Hematopoietic multipotent progenitor cell treated with erythropoietin and hydrocortisone succinate and interleukin-3 and kit ligand, for 15 days (in vitro differentiated cells): ENCODE measurements around the gene DHRS7.
A peak's percentile ranks its signal among the peaks of the same experiment; 100 is the strongest.

Experiments
- DNase-seq: peaks from one replicate; pipeline ENCODE4 v3.0.0-alpha.2; 2015; ENCODE audit warnings: low spot score

DHRS7 gene

DNA sequence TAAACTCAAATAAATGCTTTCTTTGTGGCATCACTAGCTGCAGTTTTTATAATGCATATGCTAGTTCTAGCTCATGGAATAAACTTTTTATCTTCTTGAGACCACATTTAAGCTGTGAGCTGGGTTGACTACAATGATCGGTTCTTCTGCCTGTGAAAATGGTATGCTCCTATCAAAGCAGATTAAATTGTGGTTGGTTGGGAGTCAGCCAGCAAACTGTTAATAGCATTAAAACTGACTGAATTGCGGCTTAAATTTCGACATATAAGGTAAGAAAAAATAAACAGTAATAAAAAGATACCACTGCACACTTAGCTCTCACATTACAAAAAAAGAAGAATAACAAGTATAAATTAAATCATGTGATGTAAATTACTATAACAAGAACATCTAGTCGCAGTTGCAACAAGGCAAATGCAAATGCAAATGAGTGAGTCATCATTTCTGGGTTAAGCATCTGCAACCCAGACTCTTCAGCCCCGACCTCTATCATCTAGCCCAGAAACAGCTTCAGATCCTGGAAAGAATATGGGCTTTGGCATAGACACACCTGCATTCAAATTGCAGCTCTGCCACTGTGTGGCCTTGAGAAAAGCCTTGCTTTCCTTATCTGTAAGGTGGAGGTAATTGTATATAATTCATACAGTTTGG is 19.8 kb upstream of the DHRS7 start:
- no peak for DNase-seq

DNA sequence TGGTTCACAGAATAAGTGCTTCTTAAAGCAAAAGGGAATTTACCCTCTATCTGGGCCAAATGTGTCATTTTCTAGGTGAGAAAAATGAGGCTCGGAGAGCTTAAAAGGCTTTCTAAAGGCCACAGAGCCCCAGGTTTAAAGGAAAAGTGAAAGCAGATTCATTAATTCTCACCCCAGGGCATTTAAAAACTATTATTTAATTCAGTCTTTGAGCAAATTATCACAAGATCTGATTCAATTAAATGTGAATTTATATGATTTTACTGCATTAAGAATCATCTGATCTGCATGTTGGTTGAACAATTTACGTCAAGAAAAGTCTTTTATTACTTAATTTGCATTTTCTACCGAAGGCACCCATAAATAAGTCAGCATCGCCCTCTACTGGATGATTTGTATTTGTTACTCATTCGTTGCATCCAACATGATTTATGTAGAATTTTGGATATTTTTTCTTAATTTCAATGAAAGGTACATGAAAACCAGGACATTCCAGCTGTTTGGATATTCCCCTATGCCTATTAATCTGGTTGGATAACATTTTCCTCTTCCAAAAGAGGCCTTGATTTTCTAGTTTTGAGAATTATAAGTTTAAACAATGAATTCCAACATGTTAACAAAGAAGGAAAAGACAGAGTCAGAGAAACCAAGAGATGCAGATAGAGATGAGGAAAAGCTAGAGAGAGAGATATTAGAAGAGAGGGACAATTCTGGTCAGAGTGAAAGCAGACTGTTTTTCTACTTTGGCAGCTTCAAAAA is 19.1 kb upstream of the DHRS7 start:
- DNase-seq = peak; percentile 84

DNA sequence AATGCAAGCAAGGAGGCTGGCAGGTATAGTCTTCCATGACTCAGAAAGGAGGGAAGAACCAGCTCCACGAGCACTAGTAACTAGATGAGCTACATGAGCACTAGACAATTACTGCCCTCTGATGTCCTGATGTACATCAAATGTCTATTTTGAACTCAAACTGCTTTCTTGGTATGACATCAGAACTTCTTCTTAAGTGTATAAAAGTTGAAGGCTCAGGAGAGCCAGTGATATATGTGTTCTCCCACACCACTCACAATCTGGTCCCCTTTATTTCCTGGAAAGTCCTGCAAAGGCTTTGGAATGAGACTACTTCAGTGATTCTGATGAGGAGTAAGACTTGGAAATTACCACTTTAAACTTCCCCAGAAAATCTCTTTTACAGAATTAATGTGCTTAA is 18.5 kb upstream of the DHRS7 start:
- no peak for DNase-seq

DNA sequence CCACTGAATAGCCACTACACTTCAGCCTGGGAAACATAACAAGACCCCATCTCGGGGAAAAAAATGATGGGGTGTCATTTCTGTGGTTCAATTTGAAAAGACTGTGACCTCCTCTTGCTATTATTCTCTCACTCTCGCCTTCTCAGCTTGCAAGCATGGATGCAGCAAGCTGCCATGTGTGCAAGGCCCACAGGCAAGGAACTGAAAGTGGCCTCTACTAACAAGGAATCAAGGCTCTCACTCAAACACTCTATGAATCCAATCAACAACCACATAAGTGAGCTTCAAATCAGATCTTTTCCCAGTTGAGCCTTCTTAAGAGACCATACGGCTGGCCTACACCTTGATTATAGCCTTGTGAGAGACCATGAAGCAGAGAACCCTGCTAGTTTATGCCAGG is 17.9 kb upstream of the DHRS7 start:
- no peak for DNase-seq

DNA sequence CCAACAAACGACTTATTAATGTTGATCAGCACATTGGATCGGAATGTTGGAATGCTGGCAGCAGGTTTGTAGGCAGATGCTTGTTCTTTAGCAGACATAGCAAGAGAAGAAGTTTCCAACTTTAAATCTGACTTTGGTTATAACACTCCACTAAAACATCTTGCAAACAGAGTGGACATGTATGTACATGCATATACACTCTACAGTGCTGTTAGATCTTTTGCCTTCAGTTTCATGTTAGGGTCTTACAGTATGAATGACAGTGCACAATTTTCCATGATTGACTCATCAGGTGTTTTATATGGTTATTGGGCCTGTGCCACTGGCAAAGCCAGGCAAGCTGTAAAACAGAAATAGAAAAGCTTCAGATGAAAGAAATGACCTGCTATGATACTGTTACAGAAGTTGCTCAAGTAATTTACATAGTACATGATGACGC is 14.3 kb upstream of the DHRS7 start:
- DNase-seq = no peak

DNA sequence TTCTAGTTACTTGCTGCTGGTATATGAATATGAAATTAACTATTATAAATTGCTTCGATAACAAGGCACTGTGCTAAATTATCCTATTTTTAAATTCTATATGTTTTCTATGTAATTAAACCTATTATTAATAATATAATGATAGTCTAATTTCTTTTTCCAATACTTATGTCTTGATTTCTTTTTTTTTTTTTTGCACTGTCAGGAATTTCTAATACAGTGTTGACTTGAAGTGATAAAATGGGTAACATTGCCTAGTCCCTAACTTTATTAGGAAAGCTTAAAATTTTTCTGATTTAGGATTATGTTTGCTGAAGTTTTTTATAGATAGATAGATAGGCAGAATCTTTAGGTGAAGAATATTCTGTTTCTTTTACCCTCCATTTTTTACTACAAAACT is 13.6 kb upstream of the DHRS7 start:
- DNase-seq = no peak

DNA sequence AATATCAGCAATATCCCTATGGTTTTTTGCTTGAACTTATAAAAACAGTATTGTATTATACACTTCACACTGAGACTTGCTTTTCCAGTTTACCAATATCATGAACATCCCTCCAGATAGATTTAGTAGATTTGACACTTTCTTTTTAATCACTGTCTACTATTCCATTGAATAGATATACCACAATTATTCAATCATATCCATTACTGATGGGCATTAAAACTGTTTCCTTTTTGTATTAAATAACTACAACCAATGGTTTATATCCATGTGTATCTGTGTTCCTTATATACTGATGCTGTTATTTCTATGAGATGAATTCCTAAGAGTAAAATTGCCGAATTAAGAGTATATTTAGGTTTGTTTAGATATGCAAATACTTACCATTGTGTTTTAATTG is 13.0 kb upstream of the DHRS7 start:
- no peak for DNase-seq

DNA sequence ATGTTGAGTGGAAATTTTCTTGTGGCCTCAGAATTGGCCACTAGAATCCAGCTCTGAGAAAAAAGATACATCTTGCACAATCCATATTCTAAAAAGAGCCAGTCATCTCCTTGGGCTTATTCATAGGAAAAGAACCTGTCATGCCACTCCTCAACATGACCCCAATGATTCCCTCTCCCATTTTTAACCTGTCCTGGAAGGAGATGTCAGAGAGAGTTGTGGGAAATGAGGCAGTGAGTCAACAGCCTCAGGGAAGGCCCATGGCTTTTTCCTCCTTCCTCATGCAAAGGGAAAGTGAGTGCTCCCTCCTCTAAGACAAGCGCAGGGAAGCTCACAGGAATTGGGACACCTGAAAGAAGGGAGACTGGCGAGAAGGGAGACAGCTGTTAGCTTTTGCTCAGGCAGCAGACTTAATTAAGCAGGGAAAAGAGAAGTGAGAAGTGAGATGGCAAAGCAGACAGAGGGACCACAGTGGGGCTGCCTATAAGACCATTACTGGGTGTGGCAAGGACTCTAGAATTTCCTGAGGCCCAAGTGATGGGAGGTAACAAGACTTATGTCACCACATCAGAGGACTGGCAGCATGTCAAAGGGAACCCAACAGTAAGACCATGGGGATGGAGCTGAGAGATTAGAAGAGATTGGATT is 10.2 kb upstream of the DHRS7 start:
- no peak for DNase-seq

DNA sequence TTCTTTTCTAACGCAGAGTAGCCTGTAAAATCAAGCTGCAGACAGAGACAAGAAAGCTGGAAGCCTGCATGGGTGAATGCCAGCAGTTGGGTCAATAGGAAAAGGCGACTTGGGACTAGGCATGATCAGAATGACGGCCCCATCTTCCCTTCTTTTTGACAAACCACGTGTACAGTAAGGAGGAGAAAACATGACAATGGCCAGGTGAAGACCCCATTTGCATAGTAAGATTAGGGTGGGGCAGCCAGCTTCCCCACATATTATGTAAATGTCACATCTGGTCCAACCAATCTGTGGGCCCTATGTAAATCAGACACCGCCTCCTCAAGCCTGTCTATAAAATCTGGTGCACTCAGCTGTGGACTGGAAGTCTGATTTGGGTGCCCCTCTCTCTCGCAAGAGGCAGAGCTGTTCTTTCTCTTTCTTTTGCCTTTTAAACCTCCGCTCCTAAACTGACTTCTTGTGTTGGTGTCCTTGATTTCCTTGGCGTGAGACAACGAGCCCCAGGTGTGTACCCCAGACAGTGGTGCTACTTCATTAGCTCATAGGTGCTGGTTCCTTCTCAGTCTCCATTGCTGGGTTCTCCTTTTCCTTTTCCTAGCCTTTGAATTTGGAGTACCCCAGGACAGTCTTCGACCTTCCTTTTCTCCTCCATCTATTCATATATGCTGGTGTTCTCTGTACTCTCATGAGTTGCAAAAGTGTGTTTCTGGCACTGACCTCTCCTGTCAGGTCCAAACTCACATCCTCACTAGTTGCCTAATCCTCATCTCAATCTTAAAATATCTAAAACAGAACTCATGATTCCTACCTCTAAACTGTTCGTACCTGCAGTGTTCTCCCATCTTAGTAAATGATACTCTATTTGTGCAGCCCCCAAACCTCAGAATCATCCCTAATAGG is 9.4 kb upstream of the DHRS7 start:
- DNase-seq = no peak

DNA sequence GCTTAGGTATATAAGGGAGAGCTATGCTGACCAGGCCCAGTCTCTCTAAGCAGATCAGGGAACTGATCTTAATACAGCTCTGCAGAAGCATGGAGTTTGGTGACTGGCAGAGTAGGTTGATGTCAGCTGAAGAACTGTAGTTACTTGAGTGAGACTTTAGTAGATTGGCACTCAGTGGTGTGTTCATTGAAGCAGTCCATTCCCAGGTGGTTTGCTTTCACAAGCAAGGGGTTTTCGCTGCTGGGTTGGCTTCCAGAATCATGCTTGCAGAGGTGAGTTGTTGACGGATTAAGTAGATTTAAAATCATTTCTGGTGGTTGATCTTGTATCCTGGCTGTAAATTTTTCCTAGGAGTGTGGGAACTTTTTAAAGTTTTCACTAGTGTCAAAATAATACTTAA is 6.5 kb upstream of the DHRS7 start:
- DNase-seq = no peak

DNA sequence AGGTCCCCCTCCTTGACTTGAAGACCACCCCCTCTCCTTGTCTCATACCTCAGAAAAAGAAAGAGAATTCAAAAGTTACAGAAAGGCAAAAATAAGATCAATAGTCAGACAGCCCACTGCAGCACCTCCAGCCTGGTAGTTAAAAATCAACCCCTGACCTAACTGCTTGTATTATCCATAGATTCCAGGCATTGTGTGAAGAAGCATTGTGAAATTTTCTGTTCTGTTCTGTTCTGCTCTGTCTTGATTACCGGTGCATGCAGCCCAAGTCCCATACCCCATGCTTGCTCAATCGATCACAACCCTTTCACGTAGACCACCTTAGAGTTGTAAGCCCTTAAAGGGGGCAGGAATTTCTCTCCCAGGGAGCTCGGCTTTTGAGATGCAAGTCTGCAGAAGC is 5.8 kb upstream of the DHRS7 start:
- no peak for DNase-seq

DNA sequence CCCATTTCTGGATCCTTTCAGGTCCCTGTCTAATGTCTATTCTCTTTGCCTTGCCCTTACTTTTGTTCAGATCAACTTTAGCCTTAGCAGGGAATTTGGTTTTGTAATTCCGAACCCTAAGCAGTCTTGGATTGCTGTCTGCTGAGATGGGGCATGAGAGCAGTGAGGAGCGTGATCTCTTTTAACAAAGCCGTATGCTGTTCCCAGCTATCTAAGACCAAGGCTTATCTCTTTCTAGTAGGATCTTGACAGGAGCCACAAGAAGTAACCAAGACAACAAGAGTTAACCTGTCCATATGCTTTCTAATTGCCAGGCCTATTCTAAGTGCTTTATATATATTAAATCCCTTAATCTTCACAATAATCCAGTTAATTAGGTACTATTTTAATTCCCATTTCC is 4.5 kb upstream of the DHRS7 start:
- no peak for DNase-seq

DNA sequence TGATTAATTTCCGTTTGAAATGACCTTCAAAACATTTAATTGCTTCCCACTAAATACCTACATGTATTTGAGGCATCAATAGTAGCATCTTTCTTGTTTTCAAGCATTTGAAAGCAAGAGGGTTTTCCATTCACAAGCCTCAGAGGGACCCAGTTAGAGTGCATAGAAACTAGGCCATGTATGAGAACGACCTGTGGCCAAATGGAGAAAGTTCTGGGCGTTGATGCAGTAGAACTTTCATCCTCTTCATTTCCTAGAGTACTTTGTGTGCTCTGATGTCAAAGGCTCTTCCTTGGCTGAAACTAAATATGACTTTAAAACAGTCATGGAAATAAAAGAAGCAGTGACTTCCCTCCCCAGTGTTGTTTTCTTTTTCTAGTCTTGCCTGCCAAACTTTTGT is 944 bp upstream of the DHRS7 start:
- no peak for DNase-seq

DNA sequence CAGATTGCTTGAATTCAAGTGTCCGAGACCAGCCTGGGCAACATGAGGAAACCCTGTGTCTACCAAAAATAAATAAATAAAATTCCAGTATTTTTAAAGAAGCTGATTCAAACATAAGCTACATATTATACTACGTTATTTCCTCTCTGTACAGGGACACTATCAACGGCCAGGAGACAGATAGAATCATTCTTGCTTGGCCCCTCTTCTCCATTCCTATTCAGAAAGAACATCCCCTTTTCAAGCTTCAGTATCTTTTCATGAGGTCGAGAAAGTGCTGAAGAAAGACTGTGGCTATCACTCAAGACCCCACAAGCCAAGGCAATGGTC is 314 bp upstream of the DHRS7 start:
- no peak for DNase-seq

DNA sequence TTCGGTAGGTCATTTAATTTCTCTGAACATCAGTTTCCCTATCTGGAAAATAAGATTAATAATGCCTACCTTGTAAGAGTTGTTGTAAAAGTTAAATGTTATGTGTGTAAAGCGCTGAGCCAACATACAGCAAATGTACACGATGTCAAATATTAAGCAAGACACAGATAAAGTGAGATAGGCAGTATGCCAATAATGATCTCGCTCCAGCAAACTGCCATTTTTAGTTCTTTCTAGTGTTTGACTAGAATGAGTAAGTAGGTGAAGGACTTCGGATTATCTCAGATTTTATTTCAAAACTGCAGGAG is 840 bp downstream of the DHRS7 start:
- DNase-seq = peak; percentile 64

DNA sequence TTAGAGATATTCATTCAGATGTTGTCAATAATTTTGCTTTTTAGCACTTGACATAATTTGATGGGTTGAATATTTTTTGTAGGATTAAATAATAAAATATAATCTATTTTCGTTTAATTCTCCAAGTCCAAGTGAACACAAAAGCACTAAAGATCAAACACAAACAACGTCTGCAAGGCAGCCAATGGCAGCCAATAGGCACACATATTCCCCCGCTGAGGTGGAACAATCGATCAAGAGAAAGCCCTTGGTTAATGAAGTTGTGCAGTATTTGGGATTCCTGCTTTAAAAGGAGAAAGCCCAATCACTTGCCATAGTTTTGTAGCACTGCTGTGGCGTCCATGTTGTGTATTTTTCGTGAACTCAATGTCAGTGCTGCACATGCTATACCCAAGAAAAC is 1.5 kb downstream of the DHRS7 start:
- DNase-seq = no peak

DNA sequence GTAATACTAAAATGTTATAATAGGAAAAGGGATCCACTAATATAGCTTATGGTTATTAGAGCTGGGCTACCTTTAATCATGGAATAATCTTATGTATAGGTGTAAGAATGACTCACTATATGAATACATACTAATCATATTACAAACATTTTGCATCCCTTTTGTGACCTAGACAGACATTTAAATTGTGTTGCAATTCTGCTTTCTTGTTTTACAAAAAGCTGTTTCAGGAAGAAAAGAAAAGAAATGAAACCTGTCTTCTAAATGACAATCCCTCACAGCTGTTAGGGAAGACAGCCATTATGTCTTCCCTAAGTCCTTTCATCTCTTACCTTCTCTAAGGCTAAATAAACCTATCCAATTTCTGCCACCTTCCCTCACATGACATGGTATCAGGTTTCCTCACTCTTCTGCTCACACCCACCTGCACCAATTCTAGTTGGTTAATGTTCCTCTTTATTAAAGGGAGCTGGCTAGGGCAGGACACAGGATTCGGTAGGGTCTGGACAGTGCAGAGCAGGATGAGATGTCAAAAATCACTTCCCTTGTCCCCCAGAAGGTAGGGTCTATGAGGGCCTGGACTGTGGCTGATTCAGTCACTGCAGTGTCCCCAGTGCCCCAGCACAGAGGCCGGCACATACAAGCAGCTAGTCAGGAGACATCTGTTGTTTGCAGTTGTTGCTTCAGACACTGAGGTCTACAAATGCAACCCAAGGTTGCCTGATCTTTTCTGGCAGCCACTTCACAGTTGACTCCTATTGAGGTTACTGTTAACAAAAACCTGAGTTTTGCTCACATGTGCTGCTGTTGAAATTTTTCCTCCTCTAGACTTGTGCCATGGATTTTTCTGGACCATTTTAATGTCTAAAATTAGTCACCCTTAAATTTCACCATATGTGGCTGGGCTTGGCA is 3.7 kb downstream of the DHRS7 start:
- no peak for DNase-seq

DNA sequence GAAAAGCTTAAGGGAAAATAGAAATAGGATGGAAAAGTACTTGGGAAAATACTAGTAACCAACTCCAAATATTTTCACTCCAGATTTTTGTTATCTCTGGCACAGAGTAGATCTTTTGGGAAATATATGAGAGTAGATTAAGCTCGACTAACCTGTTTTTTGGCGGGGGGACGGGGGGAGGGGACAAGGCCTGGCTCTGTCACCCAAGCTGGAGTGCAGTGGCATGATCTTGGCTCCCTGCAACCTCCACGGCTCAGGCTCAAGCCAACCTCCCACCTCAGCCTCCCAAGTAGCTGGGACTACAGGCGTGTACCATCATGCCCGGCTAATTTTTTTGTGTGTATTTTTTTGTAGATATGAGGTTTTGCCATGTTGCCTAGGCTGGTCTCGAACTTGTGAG is 4.8 kb downstream of the DHRS7 start:
- no peak for DNase-seq

DNA sequence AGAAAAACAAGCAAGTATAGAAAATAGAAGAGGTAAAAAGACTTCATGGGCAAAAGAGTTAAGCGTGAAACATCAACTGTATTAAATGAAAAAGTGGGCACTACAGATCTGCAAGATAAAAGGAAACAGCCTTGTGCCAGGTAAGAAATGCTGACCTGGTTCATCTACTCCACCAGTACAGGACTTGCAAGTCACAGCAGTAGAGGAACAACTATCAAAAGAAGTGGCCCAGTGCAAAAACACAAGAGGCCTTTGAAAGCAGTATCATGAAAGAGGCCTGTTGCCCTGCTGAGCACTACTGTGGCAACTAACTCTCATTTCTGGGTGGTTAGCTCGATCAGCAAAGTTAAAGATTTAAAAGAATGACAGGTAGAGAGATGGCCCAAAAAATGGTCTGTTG is 10.5 kb downstream of the DHRS7 start:
- DNase-seq = no peak

DNA sequence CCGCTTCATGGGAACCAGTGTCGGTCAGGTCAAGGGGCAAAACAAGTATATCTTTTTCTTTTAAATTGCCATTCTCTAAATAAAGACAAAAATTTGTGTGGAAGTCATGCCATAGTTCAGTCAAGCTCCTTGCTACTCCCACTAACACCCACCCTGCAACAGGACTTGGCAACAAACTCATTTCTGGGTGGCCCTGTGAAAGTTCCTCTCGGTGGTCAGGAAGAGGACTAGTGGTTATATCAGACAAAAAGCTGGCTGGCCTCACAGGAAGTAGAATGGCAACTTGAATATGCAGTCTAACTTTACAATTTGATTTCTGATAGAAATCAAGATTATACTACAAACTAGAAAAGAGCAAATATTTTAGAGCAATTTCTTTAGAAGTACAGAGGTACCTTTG is 11.2 kb downstream of the DHRS7 start:
- DNase-seq = no peak

DNA sequence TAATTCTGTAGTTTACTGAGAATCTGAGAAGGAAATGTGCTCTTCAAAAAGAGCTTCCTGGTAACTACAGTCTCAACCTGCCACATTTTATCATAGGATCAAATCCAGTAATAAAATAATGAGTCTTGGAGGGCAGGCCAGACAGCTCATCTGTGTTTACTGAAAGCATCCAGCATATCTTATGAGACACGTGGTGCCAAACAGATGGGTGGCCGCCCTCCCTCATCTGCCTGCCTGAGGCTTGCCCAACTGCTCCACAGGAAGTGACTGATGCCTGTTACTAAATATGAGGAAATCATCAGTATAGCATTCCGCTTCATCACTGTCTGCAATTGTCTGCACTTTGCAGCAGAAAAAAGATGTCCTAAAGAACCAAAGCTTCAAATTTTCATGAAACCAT is 13.5 kb downstream of the DHRS7 start:
- DNase-seq = peak; percentile 54

DNA sequence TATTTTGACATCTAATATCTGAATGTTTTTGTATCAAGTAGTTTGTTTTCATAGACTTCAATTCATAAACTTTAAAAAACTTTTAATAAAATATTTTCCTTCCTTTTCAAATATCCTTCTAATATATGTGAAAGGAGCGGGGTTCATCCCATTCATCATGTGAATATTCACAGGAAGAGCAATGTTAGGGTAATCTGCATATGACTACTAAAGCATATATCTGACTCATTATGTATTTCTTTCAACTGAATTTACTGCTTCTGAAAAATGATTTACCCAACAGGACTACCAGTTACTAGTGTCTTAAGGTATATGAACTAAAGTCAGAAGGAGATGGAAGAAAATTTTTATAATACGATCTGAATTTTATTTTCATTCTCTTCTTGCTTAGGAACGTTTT is 30.5 kb downstream of the DHRS7 start:
- no peak for DNase-seq
